ENCODE measurements around the gene ENPP7.

The ENPP7 gene

GRCh38 chr17:79778504-79779083 is 47.9 kb downstream of the ENPP7 start (continued):
- no peak for TF ChIP-seq BCL6B (tag by site-specific recombination; IDR thresholded peaks at IDR 0.05)
- no peak; the same call in 1 of the 2 replicates for TF ChIP-seq REPIN1 (tag by site-specific recombination; IDR thresholded peaks at IDR 0.05; ENCODE audit: low read depth)
- TF ChIP-seq ZNF302 (tag by site-specific recombination; IDR thresholded peaks at IDR 0.05; ENCODE audit: low read depth): no peak
- no peak for TF ChIP-seq ZNF548 (tag by site-specific recombination; IDR thresholded peaks at IDR 0.05)
- no peak for TF ChIP-seq ZNF701 (tag by site-specific recombination; IDR thresholded peaks at IDR 0.05)
- TF ChIP-seq ZNF600 (tag by site-specific recombination; IDR thresholded peaks at IDR 0.05): peak; percentile 99
- no peak for TF ChIP-seq ZSCAN18 (tag by site-specific recombination; IDR thresholded peaks at IDR 0.05)
- TF ChIP-seq ZBTB26 (tag by site-specific recombination; optimal IDR thresholded peaks at IDR 0.05): peak; percentile 75
- TF ChIP-seq ZBTB6 (tag by site-specific recombination; IDR thresholded peaks at IDR 0.05): no peak
- peak; percentile 66 for TF ChIP-seq ZNF660 (tag by site-specific recombination; IDR thresholded peaks at IDR 0.05)
- no peak for TF ChIP-seq EGR2 (tag by site-specific recombination; IDR thresholded peaks at IDR 0.05; ENCODE audit: low read depth)
- TF ChIP-seq ZNF146 (tag by site-specific recombination; IDR thresholded peaks at IDR 0.05): no peak
- no peak for TF ChIP-seq ZNF404 (tag by site-specific recombination; IDR thresholded peaks at IDR 0.05)
- peak; percentile 23; the same call in 1 of the 2 replicates for TF ChIP-seq KLF1 (tag by site-specific recombination; IDR thresholded peaks at IDR 0.05)
- no peak for TF ChIP-seq ZSCAN4 (tag by site-specific recombination; IDR thresholded peaks at IDR 0.05)
- TF ChIP-seq ZNF211 (tag by site-specific recombination; IDR thresholded peaks at IDR 0.05; ENCODE audit: low read depth): no peak
- no peak for TF ChIP-seq ZNF169 (tag by site-specific recombination; IDR thresholded peaks at IDR 0.05)
- TF ChIP-seq ZBTB11 (tag by site-specific recombination; conservative IDR thresholded peaks at IDR 0.05; ENCODE audit: low read depth): no peak; the same call in none of the 2 replicates
- no peak for TF ChIP-seq ZNF214 (tag by site-specific recombination; IDR thresholded peaks at IDR 0.05; ENCODE audit: borderline replicate concordance)
- TF ChIP-seq ZNF626 (tag by site-specific recombination; IDR thresholded peaks at IDR 0.05): no peak
- no peak for TF ChIP-seq ZNF148 (tag by site-specific recombination; IDR thresholded peaks at IDR 0.05; ENCODE audit: borderline replicate concordance)
- no peak for TF ChIP-seq BCL11A (tag by site-specific recombination; IDR thresholded peaks at IDR 0.05; ENCODE audit: low read depth)
- TF ChIP-seq ZNF433 (tag by site-specific recombination; IDR thresholded peaks at IDR 0.05; ENCODE audit: low read depth): no peak
- no peak for TF ChIP-seq ZNF112 (tag by site-specific recombination; IDR thresholded peaks at IDR 0.05)
- TF ChIP-seq ZNF350 (tag by site-specific recombination; IDR thresholded peaks at IDR 0.05): no peak
- no peak for TF ChIP-seq ZNF274 (IDR thresholded peaks at IDR 0.05; ENCODE audit: low read length)
- no peak for TF ChIP-seq ZNF274 (tag by site-specific recombination; IDR thresholded peaks at IDR 0.05; ENCODE audit: borderline replicate concordance)

All from HEK293 (cell line).